ENCODE measurements around the gene IRF2. TPM values are rescaled to one million over a fixed set of nuclear protein-coding genes. Genes with fewer than 3 reads are reported as not detected.

Gene IRF2
- total RNA-seq, 4 donors from 2014 or later: 32.3 to 50.1 (median 36.4) TPM

GRCh38 chr4:184462724-184463123 is 11.6 kb downstream of the IRF2 start:
- 86% methylated on average over 2 of the region's 2 CpGs for WGBS
- intact Hi-C loops (cut with DNase I): loop anchor here (10.0 kb wide), 1 partner anchor 68 kb away; no protein-coding TSS in a partner anchor

GRCh38 chr4:184461711-184462441 is 12.5 kb downstream of the IRF2 start:
- no peak overlapping the region for H3K4me3 ChIP-seq
- H3K27ac ChIP-seq (replicated peaks in 1 of 4): no peak overlapping the region
- peaks cover 0 to 1% (median 0%) of the 10 kb centered on the region in 4 donors for H3K36me3 ChIP-seq
- WGBS: 80% methylated on average over 7 of the region's 7 CpGs
- H3K9me3 ChIP-seq: no peaks in the 10 kb centered on the region
- no peak for DNase-seq (ENCODE audit: extremely low spot score)
- peaks cover 40 to 56% (median 41%) of the 10 kb centered on the region in 4 donors for H3K4me1 ChIP-seq
- TF ChIP-seq EP300 (IDR thresholded peaks at IDR 0.05) (no peak), POLR2AphosphoS5 (IDR thresholded peaks at IDR 0.05) (no peak), POLR2A (IDR thresholded peaks at IDR 0.05; ENCODE audit: low read depth) (no peak), CTCF (IDR thresholded peaks at IDR 0.05) (no peak)
- H3K27me3 ChIP-seq: no peaks in the 10 kb centered on the region
- intact Hi-C loops (cut with DNase I): loop anchor here (10.0 kb wide), 1 partner anchor 67 kb away; no protein-coding TSS in a partner anchor

More at GRCh38 chr4:184462724-184463123, 11.6 kb downstream of the IRF2 start:
- H3K27me3 ChIP-seq: no peaks in the 10 kb centered on the region
- no peaks in the 10 kb centered on the region for H3K9me3 ChIP-seq
- no peak overlapping the region for H3K27ac ChIP-seq (replicated peaks in 1 of 4)
- DNase-seq (ENCODE audit: extremely low spot score): no peak
- H3K4me1 ChIP-seq: peaks cover 36 to 52% (median 39%) of the 10 kb centered on the region in 4 donors
- TF ChIP-seq POLR2AphosphoS5 (IDR thresholded peaks at IDR 0.05): no peak
- no peak for TF ChIP-seq POLR2A (IDR thresholded peaks at IDR 0.05; ENCODE audit: low read depth)
- TF ChIP-seq CTCF (IDR thresholded peaks at IDR 0.05): no peak
- no peak for TF ChIP-seq EP300 (IDR thresholded peaks at IDR 0.05)
- no peaks in the 10 kb centered on the region for H3K36me3 ChIP-seq
- H3K4me3 ChIP-seq: no peak overlapping the region

GRCh38 chr4:184460499-184461285 is 13.7 kb downstream of the IRF2 start:
- peaks cover 39 to 58% (median 41%) of the 10 kb centered on the region in 4 donors for H3K4me1 ChIP-seq
- intact Hi-C loops (cut with DNase I): loop anchor here (10.0 kb wide), 1 partner anchor 66 kb away; no protein-coding TSS in a partner anchor
- 74% methylated on average over 13 of the region's 13 CpGs for whole genome bisulfite sequencing
- no peak overlapping the region for H3K4me3 ChIP-seq
- H3K27ac ChIP-seq (replicated peaks in 1 of 4): no peak overlapping the region
- no peaks in the 10 kb centered on the region for H3K9me3 ChIP-seq
- no peaks in the 10 kb centered on the region for H3K27me3 ChIP-seq
- H3K36me3 ChIP-seq: peaks cover 0 to 12% (median 2%) of the 10 kb centered on the region in 4 donors
- TF ChIP-seq POLR2AphosphoS5 (IDR thresholded peaks at IDR 0.05): no peak
- no peak for TF ChIP-seq CTCF (IDR thresholded peaks at IDR 0.05)
- no peak for TF ChIP-seq EP300 (IDR thresholded peaks at IDR 0.05)
- TF ChIP-seq POLR2A (IDR thresholded peaks at IDR 0.05; ENCODE audit: low read depth): no peak
- DNase-seq (ENCODE audit: extremely low spot score): no peak

GRCh38 chr4:184459413-184459812 is 14.9 kb downstream of the IRF2 start:
- no peaks in the 10 kb centered on the region for H3K9me3 ChIP-seq
- TF ChIP-seq POLR2AphosphoS5 (IDR thresholded peaks at IDR 0.05) (no peak), EP300 (IDR thresholded peaks at IDR 0.05) (no peak), CTCF (IDR thresholded peaks at IDR 0.05) (no peak), POLR2A (IDR thresholded peaks at IDR 0.05; ENCODE audit: low read depth) (no peak)
- intact Hi-C loops (cut with DNase I): no loop called here
- no peak for DNase-seq (ENCODE audit: extremely low spot score)
- no peaks in the 10 kb centered on the region for H3K27me3 ChIP-seq
- WGBS: 89% methylated on average over 3 of the region's 3 CpGs
- H3K4me3 ChIP-seq: no peak overlapping the region
- H3K27ac ChIP-seq (replicated peaks in 1 of 4): no peak overlapping the region
- H3K4me1 ChIP-seq: peaks cover 38 to 54% (median 46%) of the 10 kb centered on the region in 4 donors
- H3K36me3 ChIP-seq: peaks cover 0 to 12% (median 2%) of the 10 kb centered on the region in 4 donors
